Measurements from ENCODE around the gene TNFRSF25.

DNA sequence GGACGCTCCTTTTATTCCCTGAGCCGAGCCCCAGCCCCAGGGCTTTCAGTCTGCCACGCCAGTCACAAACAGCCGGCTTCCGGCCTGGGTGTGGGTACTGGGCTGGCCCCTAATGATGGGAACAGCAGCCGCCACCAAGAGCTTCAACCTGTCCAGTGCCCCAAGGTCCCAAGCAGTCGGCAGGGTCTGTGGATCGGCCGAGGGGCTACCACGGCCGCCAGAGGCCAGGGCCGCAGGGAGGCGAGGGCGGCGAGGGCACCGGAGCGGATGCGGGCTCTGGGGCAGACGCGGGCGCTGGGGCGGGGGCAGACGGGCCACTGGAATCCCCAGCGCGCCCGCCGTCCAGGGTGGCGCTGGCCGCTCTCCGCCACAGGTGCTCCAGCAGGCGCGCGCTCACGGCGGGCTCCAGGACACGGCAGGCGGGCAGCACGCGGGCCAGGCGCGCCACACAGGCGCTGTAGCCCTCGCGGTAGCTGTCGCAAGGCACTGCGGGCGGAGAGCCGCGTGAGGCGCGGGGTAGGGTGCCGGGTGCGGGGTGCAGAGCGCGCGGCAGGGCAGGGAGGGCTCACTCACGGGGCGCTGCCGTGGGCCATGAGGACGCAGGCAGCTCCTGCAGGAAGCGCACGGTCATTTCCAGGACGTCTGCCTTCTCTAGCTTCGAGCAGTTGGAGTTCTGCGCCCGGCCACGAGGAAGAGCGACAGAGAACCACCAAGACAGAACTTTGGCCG, 47.1 kb downstream of the TNFRSF25 start:
- TF ChIP-seq POLR2A (IDR thresholded peaks at IDR 0.05) = no peak
- TF ChIP-seq, protein P1, sequence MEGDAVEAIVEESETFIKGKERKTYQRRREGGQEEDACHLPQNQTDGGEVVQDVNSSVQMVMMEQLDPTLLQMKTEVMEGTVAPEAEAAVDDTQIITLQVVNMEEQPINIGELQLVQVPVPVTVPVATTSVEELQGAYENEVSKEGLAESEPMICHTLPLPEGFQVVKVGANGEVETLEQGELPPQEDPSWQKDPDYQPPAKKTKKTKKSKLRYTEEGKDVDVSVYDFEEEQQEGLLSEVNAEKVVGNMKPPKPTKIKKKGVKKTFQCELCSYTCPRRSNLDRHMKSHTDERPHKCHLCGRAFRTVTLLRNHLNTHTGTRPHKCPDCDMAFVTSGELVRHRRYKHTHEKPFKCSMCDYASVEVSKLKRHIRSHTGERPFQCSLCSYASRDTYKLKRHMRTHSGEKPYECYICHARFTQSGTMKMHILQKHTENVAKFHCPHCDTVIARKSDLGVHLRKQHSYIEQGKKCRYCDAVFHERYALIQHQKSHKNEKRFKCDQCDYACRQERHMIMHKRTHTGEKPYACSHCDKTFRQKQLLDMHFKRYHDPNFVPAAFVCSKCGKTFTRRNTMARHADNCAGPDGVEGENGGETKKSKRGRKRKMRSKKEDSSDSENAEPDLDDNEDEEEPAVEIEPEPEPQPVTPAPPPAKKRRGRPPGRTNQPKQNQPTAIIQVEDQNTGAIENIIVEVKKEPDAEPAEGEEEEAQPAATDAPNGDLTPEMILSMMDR (IDR thresholded peaks at IDR 0.05) = peak in 1 of 6 experiments; percentile 6
